Nephron (organoid): ENCODE results near the gene RNF182.

Experiments used
- H3K27ac Mint-ChIP-seq, 3 experiments: 2 replicates each; pipeline ENCODE4 v1.8.0; 2020; ENCODE audit warnings: mixed read lengths in 3 of 3, mild to moderate bottlenecking in 2 of 3, moderate library complexity in 1 of 3
- H3K27me3 Mint-ChIP-seq: 2 replicates; pipeline ENCODE4 v1.8.0; 2021; ENCODE audit warnings: low read depth, mild to moderate bottlenecking, moderate library complexity, mixed read lengths
- H3K36me3 Mint-ChIP-seq: 2 replicates; pipeline ENCODE4 v1.8.0; 2020; ENCODE audit warnings: low read depth, mixed read lengths
- H3K4me1 Mint-ChIP-seq: 2 replicates; pipeline ENCODE4 v1.8.0; 2020; ENCODE audit warnings: mixed read lengths
- H3K4me3 Mint-ChIP-seq, 3 experiments: 2 replicates each; pipeline ENCODE4 v1.8.0; 2020; ENCODE audit warnings: mild to moderate bottlenecking in 3 of 3, mixed read lengths in 3 of 3, moderate library complexity in 2 of 3
- H3K9me3 Mint-ChIP-seq: 2 replicates; pipeline ENCODE4 v1.8.0; 2020; ENCODE audit warnings: mixed read lengths
- TF ChIP-seq, protein P1 (sequence below), 3 experiments: fragments of 200-600 bp; sonication (generic); IDR thresholded peaks; one replicate each; pipeline ENCODE4 v1.5.0; 2021; ENCODE audit warnings: antibody characterized with exemption in 3 of 3; ENCODE audit not compliant: unreplicated experiment in 3 of 3

The RNF182 gene

DNA sequence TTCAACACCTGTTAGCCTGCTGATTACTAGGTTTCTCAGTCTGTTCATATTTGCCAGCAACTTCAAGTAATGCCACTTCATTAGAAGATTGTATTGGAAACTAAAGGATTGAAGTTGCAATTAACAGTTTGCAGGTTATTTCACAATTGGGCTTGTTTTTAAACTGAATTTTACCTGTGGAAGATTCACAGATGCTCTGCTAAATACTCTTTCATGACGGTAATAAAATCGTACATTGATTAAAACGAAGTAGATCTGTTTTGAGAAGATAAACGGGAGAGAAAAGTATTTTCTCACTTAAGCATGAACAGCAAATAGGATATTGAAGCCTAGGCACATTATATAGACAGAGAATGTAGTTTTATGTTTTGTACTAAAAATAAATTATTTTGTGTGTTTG, 1.6 kb downstream of the RNF182 start:
- Mint-ChIP-seq H3K36me3 (no peaks in the 10 kb centered on the region), H3K27me3 (peaks cover 69% of the 10 kb centered on the region), H3K27ac (no peak overlapping the region), H3K4me3 (peak overlapping the region in 1 of 3 experiments; percentile 22), H3K9me3 (no peaks in the 10 kb centered on the region), H3K4me1 (peaks cover 14% of the 10 kb centered on the region)
- TF ChIP-seq, protein P1, sequence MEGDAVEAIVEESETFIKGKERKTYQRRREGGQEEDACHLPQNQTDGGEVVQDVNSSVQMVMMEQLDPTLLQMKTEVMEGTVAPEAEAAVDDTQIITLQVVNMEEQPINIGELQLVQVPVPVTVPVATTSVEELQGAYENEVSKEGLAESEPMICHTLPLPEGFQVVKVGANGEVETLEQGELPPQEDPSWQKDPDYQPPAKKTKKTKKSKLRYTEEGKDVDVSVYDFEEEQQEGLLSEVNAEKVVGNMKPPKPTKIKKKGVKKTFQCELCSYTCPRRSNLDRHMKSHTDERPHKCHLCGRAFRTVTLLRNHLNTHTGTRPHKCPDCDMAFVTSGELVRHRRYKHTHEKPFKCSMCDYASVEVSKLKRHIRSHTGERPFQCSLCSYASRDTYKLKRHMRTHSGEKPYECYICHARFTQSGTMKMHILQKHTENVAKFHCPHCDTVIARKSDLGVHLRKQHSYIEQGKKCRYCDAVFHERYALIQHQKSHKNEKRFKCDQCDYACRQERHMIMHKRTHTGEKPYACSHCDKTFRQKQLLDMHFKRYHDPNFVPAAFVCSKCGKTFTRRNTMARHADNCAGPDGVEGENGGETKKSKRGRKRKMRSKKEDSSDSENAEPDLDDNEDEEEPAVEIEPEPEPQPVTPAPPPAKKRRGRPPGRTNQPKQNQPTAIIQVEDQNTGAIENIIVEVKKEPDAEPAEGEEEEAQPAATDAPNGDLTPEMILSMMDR (IDR thresholded peaks at IDR 0.05; ENCODE audit: unreplicated experiment in 3 of 3), result no peak

DNA sequence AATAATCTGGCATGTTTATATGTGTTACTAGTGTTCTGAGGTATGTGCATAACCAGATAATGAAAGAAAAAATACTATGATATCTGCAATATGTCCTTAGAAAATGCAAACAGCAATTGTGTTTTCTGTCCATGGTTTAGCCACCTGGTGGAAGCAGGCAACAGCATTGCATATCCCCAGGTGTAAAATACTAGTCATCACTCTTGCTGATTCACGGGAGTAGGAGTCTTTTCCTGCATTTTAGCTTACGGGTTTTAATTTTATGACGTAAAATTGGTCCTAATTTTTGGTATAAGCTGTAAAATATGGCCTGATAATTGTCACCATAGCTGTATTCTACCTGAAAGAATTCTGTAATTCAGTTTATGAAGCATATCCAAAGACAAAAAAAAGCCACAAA, 2.5 kb downstream of the RNF182 start:
- Mint-ChIP-seq H3K4me1 (peaks cover 14% of the 10 kb centered on the region), H3K4me3 (peak overlapping the region in 2 of 3 experiments; percentile 21 to 22), H3K27me3 (peaks cover 69% of the 10 kb centered on the region), H3K36me3 (no peaks in the 10 kb centered on the region), H3K9me3 (no peaks in the 10 kb centered on the region), H3K27ac (no peak overlapping the region)
- TF ChIP-seq, protein P1 (IDR thresholded peaks at IDR 0.05; ENCODE audit: unreplicated experiment in 3 of 3), result no peak

DNA sequence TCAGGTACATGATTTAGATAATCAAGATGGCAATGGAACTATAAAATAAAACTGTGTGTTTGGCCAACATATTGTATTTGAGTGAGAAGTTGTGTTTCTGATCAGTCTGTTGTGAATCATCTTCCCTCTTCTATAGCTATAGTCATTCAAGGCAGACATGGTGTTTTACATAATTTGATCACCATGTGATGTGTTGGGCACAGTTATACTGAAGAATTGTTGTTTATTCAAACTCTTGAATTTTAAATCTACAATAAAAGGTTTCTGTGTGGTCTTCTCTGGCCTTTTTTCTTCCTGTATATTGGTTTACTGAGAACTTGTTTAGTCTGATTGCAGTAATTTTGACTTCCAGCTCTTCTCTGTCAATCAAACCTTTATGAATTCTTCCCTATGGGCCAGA, 4.4 kb downstream of the RNF182 start:
- Mint-ChIP-seq H3K4me1 (peaks cover 10% of the 10 kb centered on the region), H3K9me3 (no peaks in the 10 kb centered on the region), H3K36me3 (no peaks in the 10 kb centered on the region), H3K4me3 (no peak overlapping the region), H3K27ac (no peak overlapping the region), H3K27me3 (peaks cover 53% of the 10 kb centered on the region)
- TF ChIP-seq, protein P1 (IDR thresholded peaks at IDR 0.05; ENCODE audit: unreplicated experiment in 3 of 3), result no peak

DNA sequence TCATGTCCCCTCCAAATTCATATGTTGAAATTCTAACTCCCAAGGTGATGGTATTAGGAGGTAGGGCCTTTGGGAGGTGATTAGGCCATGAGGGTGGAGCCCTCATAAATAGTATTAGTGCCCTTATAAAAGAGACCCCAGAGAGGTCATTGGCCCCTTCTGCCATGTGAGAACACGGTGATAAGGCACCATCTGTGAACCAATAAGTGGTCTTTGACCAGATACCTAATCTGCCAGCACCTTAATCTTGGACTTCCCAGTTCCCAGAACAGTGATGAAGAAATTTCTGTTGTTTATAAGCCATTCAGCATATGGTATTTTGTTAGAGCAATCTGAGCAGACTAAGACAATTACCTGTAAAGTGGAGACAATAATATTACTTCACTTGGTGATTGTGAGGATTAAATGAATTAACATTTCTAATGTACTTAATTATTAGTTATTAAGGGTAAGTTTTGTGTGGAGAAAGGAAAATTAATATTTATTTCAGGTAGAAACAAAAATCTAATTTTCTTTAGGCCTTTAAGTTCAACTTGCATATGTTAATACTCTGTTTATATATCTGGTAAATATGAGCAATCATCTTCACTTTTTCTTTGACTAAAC, 7.1 kb downstream of the RNF182 start:
- Mint-ChIP-seq H3K4me1 (no peaks in the 10 kb centered on the region), H3K27ac (no peak overlapping the region), H3K36me3 (no peaks in the 10 kb centered on the region), H3K9me3 (no peaks in the 10 kb centered on the region), H3K27me3 (peaks cover 29% of the 10 kb centered on the region), H3K4me3 (no peak overlapping the region)
- TF ChIP-seq, protein P1 (IDR thresholded peaks at IDR 0.05; ENCODE audit: unreplicated experiment in 3 of 3), result no peak

DNA sequence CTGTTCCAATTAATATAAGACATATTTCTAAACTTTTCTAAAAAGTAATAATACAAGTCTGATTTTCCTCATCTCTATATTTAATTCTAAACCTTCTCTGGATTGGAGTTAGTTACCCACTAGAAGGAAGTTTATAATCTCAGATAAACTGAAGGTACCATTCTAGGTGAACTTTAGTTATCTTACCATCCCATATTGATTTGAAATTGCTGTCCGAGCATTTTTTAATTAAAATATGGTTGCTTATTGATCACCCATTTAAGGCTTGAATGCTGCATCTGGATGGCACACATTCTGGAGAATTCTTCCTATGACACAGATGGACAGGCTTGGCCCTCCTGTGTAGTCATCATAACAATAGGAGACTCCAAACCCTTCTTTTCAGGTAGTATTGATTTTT, 8.0 kb downstream of the RNF182 start:
- Mint-ChIP-seq H3K36me3 (no peaks in the 10 kb centered on the region), H3K9me3 (no peaks in the 10 kb centered on the region), H3K27ac (no peak overlapping the region), H3K4me3 (no peak overlapping the region), H3K4me1 (no peaks in the 10 kb centered on the region), H3K27me3 (peaks cover 20% of the 10 kb centered on the region)
- TF ChIP-seq, protein P1 (IDR thresholded peaks at IDR 0.05; ENCODE audit: unreplicated experiment in 3 of 3), result no peak

DNA sequence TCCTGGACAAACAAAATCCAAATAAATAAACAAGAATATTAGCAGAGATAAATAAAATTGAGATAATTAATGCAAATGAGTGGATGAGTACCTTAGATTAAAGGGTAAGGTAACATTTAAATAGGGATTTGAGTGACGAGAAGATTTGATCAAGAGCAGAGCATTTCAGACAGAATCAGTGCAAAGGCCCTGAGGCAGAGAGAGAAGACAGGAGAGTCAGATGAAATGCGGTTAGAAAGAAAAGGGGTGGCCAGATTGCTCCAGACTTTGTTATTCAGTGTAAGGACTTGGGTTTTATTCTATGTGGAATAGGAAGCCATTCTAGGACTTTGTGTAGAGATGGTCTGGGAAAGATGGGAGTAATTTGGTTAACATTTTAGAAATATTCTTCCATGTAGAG, 10.0 kb downstream of the RNF182 start:
- H3K4me3 Mint-ChIP-seq, result no peak overlapping the region
- H3K4me1 Mint-ChIP-seq, result no peaks in the 10 kb centered on the region
- no peak overlapping the region for H3K27ac Mint-ChIP-seq
- peaks cover 4% of the 10 kb centered on the region for H3K27me3 Mint-ChIP-seq
- H3K36me3 Mint-ChIP-seq, result no peaks in the 10 kb centered on the region
- H3K9me3 Mint-ChIP-seq, result no peaks in the 10 kb centered on the region
- TF ChIP-seq, protein P1 (IDR thresholded peaks at IDR 0.05; ENCODE audit: unreplicated experiment in 3 of 3), result no peak
